ENCODE results near the gene PHF12. TPM values are rescaled to one million over a fixed set of nuclear protein-coding genes. Genes with fewer than 3 reads are reported as not detected.
"Not testable (repeated sequence)": the region's sequence is repeated elsewhere in the genome, so short reads cannot be mapped to it uniquely, and the experiment has no call there.

The PHF12 gene
- total RNA-seq, 1 donor from 2014 or later: 58.4 TPM

DNA sequence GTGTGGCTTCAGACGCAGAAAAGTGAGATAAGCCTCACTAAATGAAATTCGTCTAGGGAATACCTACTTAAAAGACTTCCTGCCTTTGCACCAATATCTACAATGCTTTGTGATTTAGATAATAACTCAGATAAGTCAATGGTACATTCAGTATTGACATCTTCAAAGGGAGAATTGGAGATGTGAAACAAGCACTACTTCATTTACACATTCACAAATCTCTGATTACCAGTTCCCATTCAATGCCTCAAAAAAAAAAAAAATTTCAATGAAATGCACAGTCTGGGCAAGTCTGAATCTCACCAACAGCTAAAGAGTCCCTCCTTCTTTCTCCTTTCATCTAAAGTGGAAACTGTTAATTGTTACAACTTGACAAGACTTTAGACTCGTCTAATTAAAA lies 3.7 kb downstream of the PHF12 start:
- peak overlapping the region; percentile 97 for H3K4me3 Mint-ChIP-seq
- intact Hi-C loops (cut with micrococcal nuclease): loop anchor here (2.0 kb wide), 1 partner anchor 185 kb away; no protein-coding TSS in a partner anchor
- DNase-seq (ENCODE audit: low spot score): no peak
- H3K4me1 Mint-ChIP-seq (ENCODE audit: low read depth): peaks cover 52% of the 10 kb centered on the region
- no peaks in the 10 kb centered on the region for H3K27me3 Mint-ChIP-seq (ENCODE audit: insufficient read depth)
- H3K36me3 Mint-ChIP-seq (ENCODE audit: low read depth): peaks cover 31% of the 10 kb centered on the region
- no peaks in the 10 kb centered on the region for H3K9me3 Mint-ChIP-seq
- H3K27ac Mint-ChIP-seq: peak overlapping the region; percentile 26

GRCh38 chr17:28946239-28946638 lies 5.1 kb downstream of the PHF12 start:
- DNase-seq (ENCODE audit: low spot score): no peak
- H3K27me3 Mint-ChIP-seq (ENCODE audit: insufficient read depth): no peaks in the 10 kb centered on the region
- H3K27ac Mint-ChIP-seq: peak overlapping the region; percentile 79
- H3K9me3 Mint-ChIP-seq: no peaks in the 10 kb centered on the region
- H3K4me1 Mint-ChIP-seq (ENCODE audit: low read depth): peaks cover 59% of the 10 kb centered on the region
- H3K36me3 Mint-ChIP-seq (ENCODE audit: low read depth): peaks cover 35% of the 10 kb centered on the region
- intact Hi-C loops (cut with micrococcal nuclease): no loop called here
- H3K4me3 Mint-ChIP-seq: peak overlapping the region; percentile 63

DNA sequence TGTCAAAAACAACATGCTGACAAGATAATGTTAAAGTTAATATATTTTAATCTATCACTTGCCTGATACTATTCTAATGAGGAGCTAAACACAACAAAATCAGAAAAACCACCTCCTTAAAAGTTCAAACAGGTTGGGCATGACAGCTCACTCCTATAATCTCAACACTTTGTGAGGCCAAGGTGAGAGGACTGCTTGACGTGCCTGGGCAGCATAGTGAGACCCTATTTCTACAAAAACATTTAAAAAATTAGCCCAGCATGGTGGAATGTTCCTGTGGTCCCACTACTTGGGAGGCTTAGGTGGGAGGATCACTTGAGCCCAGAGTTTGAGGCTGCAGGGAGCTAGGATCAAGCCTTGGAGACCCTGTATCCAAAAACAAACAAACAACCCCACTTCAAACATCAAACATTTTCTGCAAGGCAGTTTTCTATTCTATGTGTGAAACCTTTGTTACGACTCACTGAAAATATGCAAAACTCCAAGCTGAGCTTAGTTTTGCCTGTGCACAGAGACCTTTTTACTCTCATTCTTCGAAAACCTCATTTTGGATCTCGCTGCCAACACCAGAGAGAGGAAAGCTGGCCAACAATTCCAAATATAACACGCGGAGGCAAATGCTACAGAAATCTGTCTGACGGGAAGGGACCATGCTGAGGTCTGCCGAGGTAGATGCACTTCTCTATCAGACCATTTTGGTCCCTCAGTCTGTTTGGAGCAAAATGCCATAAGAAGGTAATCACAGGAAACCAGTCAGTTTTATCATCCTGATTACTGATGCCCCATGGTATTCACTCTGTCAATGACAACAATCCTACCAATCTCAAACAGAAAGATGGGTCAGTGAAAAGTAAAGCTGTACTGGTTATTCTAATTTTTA lies 6.2 kb downstream of the PHF12 start:
- H3K27ac Mint-ChIP-seq: peak overlapping the region; percentile 57

GRCh38 chr17:28944343-28944742 lies 7.0 kb downstream of the PHF12 start:
- H3K36me3 Mint-ChIP-seq (ENCODE audit: low read depth): peaks cover 36% of the 10 kb centered on the region
- no peaks in the 10 kb centered on the region for H3K9me3 Mint-ChIP-seq
- intact Hi-C loops (cut with micrococcal nuclease): no loop called here
- H3K27me3 Mint-ChIP-seq (ENCODE audit: insufficient read depth): no peaks in the 10 kb centered on the region
- H3K4me1 Mint-ChIP-seq (ENCODE audit: low read depth): peaks cover 76% of the 10 kb centered on the region
- H3K4me3 Mint-ChIP-seq: no peak overlapping the region
- H3K27ac Mint-ChIP-seq: no peak overlapping the region
- DNase-seq (ENCODE audit: low spot score): no peak

More for the DNA sequence above, 6.2 kb downstream of the PHF12 start:
- no peak for DNase-seq (ENCODE audit: low spot score)
- peaks cover 70% of the 10 kb centered on the region for H3K4me1 Mint-ChIP-seq (ENCODE audit: low read depth)
- intact Hi-C loops (cut with micrococcal nuclease): no loop called here
- H3K27me3 Mint-ChIP-seq (ENCODE audit: insufficient read depth): no peaks in the 10 kb centered on the region
- no peaks in the 10 kb centered on the region for H3K9me3 Mint-ChIP-seq
- peak overlapping the region; percentile 46 for H3K4me3 Mint-ChIP-seq
- H3K36me3 Mint-ChIP-seq (ENCODE audit: low read depth): peaks cover 37% of the 10 kb centered on the region

DNA sequence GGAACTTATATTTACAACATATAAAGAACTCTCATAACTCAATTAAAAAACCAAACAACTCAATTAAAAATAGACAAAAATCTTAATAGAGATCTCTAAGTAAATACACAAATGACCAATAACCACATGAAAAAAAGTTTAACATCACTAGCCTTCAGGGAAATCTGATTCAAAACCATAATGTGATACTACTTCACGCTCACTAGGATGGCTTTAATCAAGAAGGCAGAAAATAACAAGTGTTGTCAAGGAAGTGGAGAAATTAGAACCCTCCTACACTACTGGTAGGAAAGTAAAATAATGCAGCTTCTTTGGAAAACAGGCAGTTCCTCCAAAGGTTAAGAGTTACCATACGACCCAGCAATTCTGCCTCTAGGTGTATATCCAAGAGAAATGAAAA lies 8.4 kb downstream of the PHF12 start:
- no peaks in the 10 kb centered on the region for H3K27me3 Mint-ChIP-seq (ENCODE audit: insufficient read depth)
- H3K4me1 Mint-ChIP-seq (ENCODE audit: low read depth): peaks cover 79% of the 10 kb centered on the region
- DNase-seq (ENCODE audit: low spot score): no peak
- no peak overlapping the region for H3K4me3 Mint-ChIP-seq
- peaks cover 39% of the 10 kb centered on the region for H3K36me3 Mint-ChIP-seq (ENCODE audit: low read depth)
- intact Hi-C loops (cut with micrococcal nuclease): no loop called here
- no peak overlapping the region for H3K27ac Mint-ChIP-seq
- H3K9me3 Mint-ChIP-seq: no peaks in the 10 kb centered on the region

- H3K27ac Mint-ChIP-seq: no peak overlapping the region
Observed at GRCh38 chr17:28941251-28941650, 10.1 kb downstream of the PHF12 start.

GRCh38 chr17:28940675-28941074 lies 10.6 kb downstream of the PHF12 start:
- no peak for DNase-seq (ENCODE audit: low spot score)
- H3K36me3 Mint-ChIP-seq (ENCODE audit: low read depth): peaks cover 36% of the 10 kb centered on the region
- no peak overlapping the region for H3K4me3 Mint-ChIP-seq
- intact Hi-C loops (cut with micrococcal nuclease): no loop called here
- H3K27ac Mint-ChIP-seq: peak overlapping the region; percentile 4
- H3K9me3 Mint-ChIP-seq: no peaks in the 10 kb centered on the region
- H3K27me3 Mint-ChIP-seq (ENCODE audit: insufficient read depth): no peaks in the 10 kb centered on the region
- H3K4me1 Mint-ChIP-seq (ENCODE audit: low read depth): peaks cover 85% of the 10 kb centered on the region

More at GRCh38 chr17:28941251-28941650, 10.1 kb downstream of the PHF12 start:
- no peaks in the 10 kb centered on the region for H3K27me3 Mint-ChIP-seq (ENCODE audit: insufficient read depth)
- no peak for DNase-seq (ENCODE audit: low spot score)
- no peaks in the 10 kb centered on the region for H3K9me3 Mint-ChIP-seq
- intact Hi-C loops (cut with micrococcal nuclease): no loop called here
- peaks cover 84% of the 10 kb centered on the region for H3K4me1 Mint-ChIP-seq (ENCODE audit: low read depth)
- H3K4me3 Mint-ChIP-seq: no peak overlapping the region
- H3K36me3 Mint-ChIP-seq (ENCODE audit: low read depth): peaks cover 35% of the 10 kb centered on the region

- Mint-ChIP-seq H3K9me3 (no peaks in the 10 kb centered on the region), H3K27me3 (ENCODE audit: insufficient read depth) (no peaks in the 10 kb centered on the region), H3K4me3 (no peak overlapping the region), H3K27ac (peak overlapping the region; percentile 4), H3K36me3 (ENCODE audit: low read depth) (peaks cover 36% of the 10 kb centered on the region), H3K4me1 (ENCODE audit: low read depth) (peaks cover 84% of the 10 kb centered on the region)
- no peak for DNase-seq (ENCODE audit: low spot score)
- intact Hi-C loops (cut with micrococcal nuclease): no loop called here
Observed at GRCh38 chr17:28940142-28940541, 11.2 kb downstream of the PHF12 start.

DNA sequence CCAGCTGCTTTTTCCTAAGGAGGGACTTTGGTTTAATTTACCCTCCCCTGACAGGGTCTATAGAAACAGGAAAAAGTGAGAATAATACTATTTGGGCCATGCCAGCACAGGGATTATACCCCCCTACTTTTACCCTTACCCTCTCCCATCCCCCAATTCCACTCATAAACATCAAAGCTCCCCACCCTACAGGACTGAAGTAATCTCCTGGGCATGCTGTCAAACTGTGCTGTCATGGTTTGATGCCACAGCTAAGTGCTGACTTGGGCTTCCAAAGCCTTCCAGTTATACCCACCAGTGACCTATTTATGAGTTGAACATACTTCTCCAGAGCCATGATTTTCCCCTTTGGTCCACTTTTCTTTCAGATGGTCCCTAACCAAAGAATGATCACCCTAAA lies 12.8 kb downstream of the PHF12 start:
- H3K36me3 Mint-ChIP-seq (ENCODE audit: low read depth): peaks cover 36% of the 10 kb centered on the region
- no peak overlapping the region for H3K4me3 Mint-ChIP-seq
- H3K4me1 Mint-ChIP-seq (ENCODE audit: low read depth): peaks cover 77% of the 10 kb centered on the region
- H3K27me3 Mint-ChIP-seq (ENCODE audit: insufficient read depth): no peaks in the 10 kb centered on the region
- intact Hi-C loops (cut with micrococcal nuclease): no loop called here
- no peak for DNase-seq (ENCODE audit: low spot score)
- H3K27ac Mint-ChIP-seq: no peak overlapping the region
- H3K9me3 Mint-ChIP-seq: no peaks in the 10 kb centered on the region

DNA sequence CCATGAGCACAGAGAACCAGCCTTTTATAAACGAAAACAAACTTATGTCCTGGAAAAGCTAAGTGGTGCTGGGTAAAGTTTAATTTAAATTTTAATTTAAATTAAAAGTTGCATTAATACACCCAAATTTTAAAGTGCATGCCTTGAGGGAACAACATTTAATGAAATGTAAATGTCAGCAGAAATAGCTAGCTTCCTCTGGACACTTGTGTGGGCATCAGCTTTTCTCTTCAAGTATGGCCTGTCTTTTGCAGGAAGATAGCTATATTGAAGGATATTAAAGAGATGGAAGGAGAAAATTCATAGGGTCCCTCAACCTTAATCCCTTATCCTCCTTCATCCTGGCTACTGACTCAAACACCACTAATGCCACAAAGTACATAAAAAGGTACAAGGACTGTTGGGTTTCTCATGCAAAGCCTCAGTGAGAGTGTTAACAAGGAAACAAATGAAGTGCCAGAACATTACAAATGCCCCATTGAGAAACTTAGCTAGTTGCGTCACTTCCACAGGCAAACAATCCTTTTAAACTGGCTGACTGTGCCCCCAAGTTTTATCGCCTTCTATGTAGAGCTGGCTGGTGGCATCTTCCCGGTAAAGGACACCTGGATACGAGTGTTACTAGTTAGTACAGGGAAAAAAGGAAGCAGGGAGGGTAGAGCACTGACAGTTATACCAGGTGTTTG lies 14.1 kb downstream of the PHF12 start:
- Mint-ChIP-seq H3K27ac (no peak overlapping the region), H3K36me3 (ENCODE audit: low read depth) (peaks cover 33% of the 10 kb centered on the region), H3K27me3 (ENCODE audit: insufficient read depth) (no peaks in the 10 kb centered on the region), H3K4me3 (no peak overlapping the region), H3K4me1 (ENCODE audit: low read depth) (peaks cover 73% of the 10 kb centered on the region), H3K9me3 (no peaks in the 10 kb centered on the region)
- intact Hi-C loops (cut with micrococcal nuclease): no loop called here
- DNase-seq (ENCODE audit: low spot score): no peak

DNA sequence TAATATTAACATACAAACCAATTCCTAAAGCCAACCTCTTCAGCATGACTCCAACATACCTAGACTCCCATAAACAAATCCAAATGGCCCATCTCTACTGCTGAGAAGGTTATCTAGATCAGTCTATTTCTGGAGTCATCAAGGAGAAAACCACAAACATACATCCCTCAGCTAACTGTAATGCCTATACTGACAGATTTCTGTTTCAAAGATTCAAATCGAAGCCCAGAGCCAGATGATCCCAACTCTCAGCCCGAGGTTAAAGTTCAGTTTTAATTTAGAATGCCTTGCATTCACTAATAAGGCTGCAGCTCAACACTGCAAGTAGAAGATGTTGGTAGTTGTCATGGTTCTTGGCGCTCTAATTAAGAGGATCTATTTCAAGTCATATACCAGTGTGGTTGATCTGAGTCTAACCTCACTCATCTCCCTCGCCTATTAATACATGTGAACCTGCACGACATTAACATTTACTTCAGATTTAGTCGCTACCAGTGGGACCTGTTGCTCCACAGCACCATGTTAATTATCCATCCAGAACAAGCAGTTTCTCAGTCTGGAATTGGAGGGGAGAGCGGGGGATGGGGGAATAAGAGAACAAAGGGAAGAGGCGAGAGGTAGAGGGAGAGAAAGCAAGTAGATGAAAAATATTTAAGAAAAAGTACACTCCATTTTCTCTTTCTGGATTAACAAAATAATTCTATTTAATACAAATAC lies 15.4 kb downstream of the PHF12 start:
- Mint-ChIP-seq H3K27ac (no peak overlapping the region), H3K9me3 (no peaks in the 10 kb centered on the region), H3K4me3 (no peak overlapping the region), H3K27me3 (ENCODE audit: insufficient read depth) (no peaks in the 10 kb centered on the region), H3K4me1 (ENCODE audit: low read depth) (peaks cover 62% of the 10 kb centered on the region), H3K36me3 (ENCODE audit: low read depth) (peaks cover 29% of the 10 kb centered on the region)
- intact Hi-C loops (cut with micrococcal nuclease): no loop called here
- no peak for DNase-seq (ENCODE audit: low spot score)

DNA sequence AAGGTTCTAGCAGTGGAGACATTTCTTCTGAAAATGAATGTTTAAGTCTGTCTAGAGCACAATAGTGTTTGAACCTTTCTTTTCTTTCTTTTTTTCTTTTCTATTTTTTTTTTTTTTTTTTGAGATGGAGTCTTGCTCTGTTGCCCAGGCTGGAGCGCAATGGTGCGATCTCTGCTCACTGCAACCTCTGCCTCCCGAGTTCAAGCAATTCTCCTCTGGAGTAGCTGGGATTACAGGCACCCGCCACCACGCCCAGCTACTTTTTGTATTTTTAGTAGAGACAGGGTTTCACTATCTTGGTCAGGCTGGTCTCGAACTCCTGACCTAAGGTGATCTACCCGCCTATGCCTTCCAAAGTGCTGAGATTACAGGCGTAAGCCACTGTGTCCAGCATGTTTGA lies 16.8 kb downstream of the PHF12 start:
- H3K27ac Mint-ChIP-seq; DNase-seq (ENCODE audit: low spot score); intact Hi-C loops (cut with micrococcal nuclease); H3K9me3 Mint-ChIP-seq; H3K27me3 Mint-ChIP-seq (ENCODE audit: insufficient read depth); H3K4me3 Mint-ChIP-seq: not testable (repeated sequence)
- H3K4me1 Mint-ChIP-seq (ENCODE audit: low read depth): peaks cover 57% of the 10 kb centered on the region
- H3K36me3 Mint-ChIP-seq (ENCODE audit: low read depth): peaks cover 36% of the 10 kb centered on the region
